ENCODE results near the gene PPP2R3A.

PPP2R3A gene

GRCh38 chr3:136141291-136141785 lies 175.8 kb downstream of the PPP2R3A start:
- TF ChIP-seq TAF1 (IDR thresholded peaks at IDR 0.05; ENCODE audit: borderline replicate concordance, insufficient read depth, low read length) = no peak
- TF ChIP-seq FOXP2 (optimal IDR thresholded peaks at IDR 0.05; ENCODE audit: borderline replicate concordance, extremely low read depth, extremely low read length, insufficient read depth) = no peak
- TF ChIP-seq, protein P1, sequence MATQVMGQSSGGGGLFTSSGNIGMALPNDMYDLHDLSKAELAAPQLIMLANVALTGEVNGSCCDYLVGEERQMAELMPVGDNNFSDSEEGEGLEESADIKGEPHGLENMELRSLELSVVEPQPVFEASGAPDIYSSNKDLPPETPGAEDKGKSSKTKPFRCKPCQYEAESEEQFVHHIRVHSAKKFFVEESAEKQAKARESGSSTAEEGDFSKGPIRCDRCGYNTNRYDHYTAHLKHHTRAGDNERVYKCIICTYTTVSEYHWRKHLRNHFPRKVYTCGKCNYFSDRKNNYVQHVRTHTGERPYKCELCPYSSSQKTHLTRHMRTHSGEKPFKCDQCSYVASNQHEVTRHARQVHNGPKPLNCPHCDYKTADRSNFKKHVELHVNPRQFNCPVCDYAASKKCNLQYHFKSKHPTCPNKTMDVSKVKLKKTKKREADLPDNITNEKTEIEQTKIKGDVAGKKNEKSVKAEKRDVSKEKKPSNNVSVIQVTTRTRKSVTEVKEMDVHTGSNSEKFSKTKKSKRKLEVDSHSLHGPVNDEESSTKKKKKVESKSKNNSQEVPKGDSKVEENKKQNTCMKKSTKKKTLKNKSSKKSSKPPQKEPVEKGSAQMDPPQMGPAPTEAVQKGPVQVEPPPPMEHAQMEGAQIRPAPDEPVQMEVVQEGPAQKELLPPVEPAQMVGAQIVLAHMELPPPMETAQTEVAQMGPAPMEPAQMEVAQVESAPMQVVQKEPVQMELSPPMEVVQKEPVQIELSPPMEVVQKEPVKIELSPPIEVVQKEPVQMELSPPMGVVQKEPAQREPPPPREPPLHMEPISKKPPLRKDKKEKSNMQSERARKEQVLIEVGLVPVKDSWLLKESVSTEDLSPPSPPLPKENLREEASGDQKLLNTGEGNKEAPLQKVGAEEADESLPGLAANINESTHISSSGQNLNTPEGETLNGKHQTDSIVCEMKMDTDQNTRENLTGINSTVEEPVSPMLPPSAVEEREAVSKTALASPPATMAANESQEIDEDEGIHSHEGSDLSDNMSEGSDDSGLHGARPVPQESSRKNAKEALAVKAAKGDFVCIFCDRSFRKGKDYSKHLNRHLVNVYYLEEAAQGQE (IDR thresholded peaks at IDR 0.05; ENCODE audit: insufficient read depth in 1 of 2, low read depth in 2 of 2, low read length in 2 of 2) = no peak

DNA sequence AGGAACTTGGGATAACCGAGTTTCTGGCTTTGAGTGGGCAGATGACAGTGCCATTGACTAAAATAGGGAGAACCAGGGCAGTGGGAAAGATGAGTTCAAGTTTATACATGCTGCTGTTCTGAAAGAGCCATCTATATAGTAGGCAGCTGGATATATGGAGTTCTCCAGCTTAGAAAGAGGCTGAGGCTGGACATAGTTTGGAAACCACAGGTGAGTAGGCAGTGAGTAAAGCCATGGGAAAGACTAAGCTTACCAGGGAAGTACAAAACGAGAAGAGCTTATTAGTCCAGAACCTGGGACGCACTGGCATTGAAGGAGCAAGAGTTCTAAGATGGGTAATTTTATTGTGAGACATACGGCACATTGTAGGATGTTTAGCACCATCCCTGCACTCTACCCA lies 176.4 kb downstream of the PPP2R3A start:
- TF ChIP-seq, protein P1 (IDR thresholded peaks at IDR 0.05; ENCODE audit: insufficient read depth in 1 of 2, low read depth in 2 of 2, low read length in 2 of 2) = no peak
- TF ChIP-seq TAF1 (IDR thresholded peaks at IDR 0.05; ENCODE audit: borderline replicate concordance, insufficient read depth, low read length) (no peak), SIN3A (IDR thresholded peaks at IDR 0.05; ENCODE audit: borderline replicate concordance, insufficient read depth, low read length) (no peak), FOXP2 (optimal IDR thresholded peaks at IDR 0.05; ENCODE audit: borderline replicate concordance, extremely low read depth, extremely low read length, insufficient read depth) (no peak), POLR2AphosphoS5 (IDR thresholded peaks at IDR 0.05; ENCODE audit: low read depth, low read length) (no peak)

DNA sequence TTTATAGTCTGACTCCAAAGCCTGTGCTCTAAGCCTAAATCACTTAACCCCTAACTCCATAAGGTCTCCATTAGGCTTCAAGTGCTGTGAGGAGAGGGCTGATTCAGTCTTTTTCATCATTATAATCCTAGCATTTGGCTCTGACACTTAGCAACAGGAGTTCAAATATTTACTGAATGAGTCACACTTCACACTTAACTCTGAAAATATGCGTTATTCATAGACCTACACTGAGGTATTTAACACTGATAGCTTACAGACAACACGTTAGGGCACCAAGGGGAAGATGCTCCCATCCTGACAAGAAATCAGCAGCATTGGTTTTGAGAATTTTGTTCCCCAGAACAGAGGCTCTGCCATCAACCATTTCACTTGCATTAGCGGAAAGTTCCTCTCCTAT lies 177.1 kb downstream of the PPP2R3A start:
- TF ChIP-seq, protein P1 (IDR thresholded peaks at IDR 0.05; ENCODE audit: insufficient read depth in 1 of 2, low read depth in 2 of 2, low read length in 2 of 2) = no peak
- TF ChIP-seq FOXP2 (optimal IDR thresholded peaks at IDR 0.05; ENCODE audit: borderline replicate concordance, extremely low read depth, extremely low read length, insufficient read depth) (no peak), TAF1 (IDR thresholded peaks at IDR 0.05; ENCODE audit: borderline replicate concordance, insufficient read depth, low read length) (no peak), SIN3A (IDR thresholded peaks at IDR 0.05; ENCODE audit: borderline replicate concordance, insufficient read depth, low read length) (no peak), POLR2AphosphoS5 (IDR thresholded peaks at IDR 0.05; ENCODE audit: low read depth, low read length) (no peak)

- no peak for TF ChIP-seq POLR2AphosphoS5 (IDR thresholded peaks at IDR 0.05; ENCODE audit: low read depth, low read length)
- TF ChIP-seq SIN3A (IDR thresholded peaks at IDR 0.05; ENCODE audit: borderline replicate concordance, insufficient read depth, low read length) = no peak
- TF ChIP-seq TAF1 (IDR thresholded peaks at IDR 0.05; ENCODE audit: borderline replicate concordance, insufficient read depth, low read length) = no peak
- no peak for TF ChIP-seq FOXP2 (optimal IDR thresholded peaks at IDR 0.05; ENCODE audit: borderline replicate concordance, extremely low read depth, extremely low read length, insufficient read depth)
- TF ChIP-seq, protein P1 (IDR thresholded peaks at IDR 0.05; ENCODE audit: insufficient read depth in 1 of 2, low read depth in 2 of 2, low read length in 2 of 2) = no peak
Measured at GRCh38 chr3:136146981-136147729, 181.6 kb downstream of the PPP2R3A start.
